Heart right ventricle (tissue), 16 donors: ENCODE results near the gene PBLD. TPM values are rescaled to one million over a fixed set of nuclear protein-coding genes. Genes with fewer than 3 reads are reported as not detected.

Source experiments
- ATAC-seq, 8 donors: fragments of 200-7000 bp; cut with Tn5 transposase; one replicate each; pipeline ENCODE4 v1.9.1; 2020; ENCODE audit warnings: mild to moderate bottlenecking in 8 of 8, moderate library complexity in 8 of 8, moderate number of reproducible peaks in 1 of 8
- DNase-seq, 2 donors: peaks; one replicate each; pipeline ENCODE4 v3.0.0-alpha.2; 2020
- H3K27ac ChIP-seq, 10 donors: fragments of 200-600 bp; sonication (generic) in 2 of 10; one replicate each; pipeline versions ENCODE4 v1.5.0 to v1.8.0; 2020 to 2022; ENCODE audit warnings: mild to moderate bottlenecking in 3 of 10
- H3K27me3 ChIP-seq, 7 donors: fragments of 200-600 bp; one replicate each; pipeline ENCODE4 v1.8.0; 2021 to 2022; ENCODE audit warnings: mild to moderate bottlenecking in 2 of 7
- H3K36me3 ChIP-seq, 9 donors: fragments of 200-600 bp; sonication (generic) in 1 of 9; one replicate each; pipeline versions ENCODE4 v1.5.0 to v1.8.0; 2020 to 2022; ENCODE audit warnings: mild to moderate bottlenecking in 2 of 9
- H3K4me1 ChIP-seq, 9 donors: fragments of 200-600 bp; sonication (generic) in 1 of 9; one replicate each; pipeline versions ENCODE4 v1.5.0 to v1.8.0; 2020 to 2022; ENCODE audit warnings: mild to moderate bottlenecking in 4 of 9
- H3K4me3 ChIP-seq, 10 donors: fragments of 200-600 bp; sonication (generic) in 2 of 10; one replicate each; pipeline versions ENCODE4 v1.5.0 to v1.8.0; 2020 to 2022; ENCODE audit warnings: mild to moderate bottlenecking in 7 of 10, moderate library complexity in 2 of 10
- H3K9me3 ChIP-seq, 11 donors: fragments of 200-600 bp in 10 of 11; sonication (generic) in 2 of 11; one replicate each; pipeline versions ENCODE4 v1.5.0 to v1.8.0; 2013 to 2022; ENCODE audit warnings: mild to moderate bottlenecking in 2 of 11, control low read depth in 1 of 11, moderate library complexity in 1 of 11
- WGBS, 2 donors: extraction: QIAGEN DNeasy Blood & Tissue Kit; methylation state at CpG; one replicate each; pipeline ENCODE4 v1.1.7; 2013; ENCODE audit warnings: inconsistent platforms in 1 of 2; 5-methylcytosine and 5-hydroxymethylcytosine counted together
- intact Hi-C, 10 donors: fragments of 100-400 bp; cut with DNase I; formaldehyde crosslinking; loops; one replicate each; pipeline versions ENCODE4 v1.11.1 to v1.14.2; 2022
- polyA plus RNA-seq, 2 donors: library from polyadenylated mRNA; stranded (reverse); fragments of 200-250 nt; gene quantifications; one replicate each; pipeline ENCODE4 v1.2.3, GENCODE V29; 2013
- total RNA-seq, 10 donors: library from RNA; stranded (reverse); fragmentation: NEBNext Ultra II Directional in 3 of 10; extraction: Animal tissue kit (Norgen Biotek cat#: 25700) in 3 of 10; gene quantifications; one replicate each; pipeline versions ENCODE4 v1.2.1 to v1.2.4, GENCODE V29; 2021 to 2023
- TF ChIP-seq, protein P1 (sequence below), 9 donors: fragments of 200-600 bp; sonication (generic) in 2 of 9; IDR thresholded peaks; one replicate each; pipeline versions ENCODE4 v1.5.0 to v1.8.0; 2021 to 2022; ENCODE audit warnings: antibody characterized with exemption in 9 of 9, mild to moderate bottlenecking in 5 of 9, moderate library complexity in 1 of 9
- donor health status: Arrhythmogenic right ventricular cardiomyopathy.
- donor health status: ischemic (EF 13 %, LVEDD 7.1; RV severe dilation, severe dysfunction).
- donor health status: healthy with polysubstance abuse.
- donor health status: DM: no; HTN: yes; CAD: no.
- donor health status: DM: no; HTN: no; CAD: no.
- donor health status: ischemic (EF 25% LVEDD 6.9; RV normal size, moderate dysfunction).
- donor health status: ischemic (EF 25% LVEDD 5.7; RV mildly dilated, moderate dysfunction).
- donor health status: healthy.
- donor health status: DM: yes; HTN: yes; CAD: no.
- donor health status: Ischemic cardiomyopathy.
- donor health status: ischemic (EF 35%, LVEDD 5.7; RV mildly dilated, moderate dysfunction).
- donor health status: nonischemic (EF 11% LVEDD 7.7; RV severe dilation, severe dysfunction).
- donor health status: DM: yes; HTN: yes; CAD: no.
- donor health status: PGD.
- donor health status: ischemic (EF 29% LVEDD 5.4; RV normal size, mild dysfunction).
- donor health status: nonischemic (EF 23%, LVEDD 6.1; RV moderate dilation, normal function).

The PBLD gene
- total and polyA plus RNA-seq, 12 donors = 1.3 to 8.1 (median 5.5) TPM

DNA sequence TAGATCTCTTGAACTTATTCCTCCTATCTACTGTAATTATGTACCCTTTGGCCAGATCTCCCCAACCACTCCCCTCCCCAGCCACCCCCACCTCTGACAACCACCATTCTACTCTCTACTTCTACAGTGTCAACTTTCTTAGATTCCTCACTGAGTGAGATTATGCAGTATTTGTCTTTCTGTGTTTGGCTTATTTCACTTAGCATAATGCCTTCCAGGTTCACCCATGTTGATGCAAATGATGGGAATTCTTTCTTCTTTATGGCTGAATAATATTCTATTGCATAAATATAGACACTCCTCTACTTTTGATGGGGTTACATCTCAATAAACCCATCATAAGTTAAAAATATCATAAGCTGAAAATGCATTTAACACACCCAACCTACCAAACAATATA is 22.2 kb downstream of the PBLD start:
- ATAC-seq (no peak), DNase-seq (no peak)
- Histone ChIP-seq H3K4me3 (no peak overlapping the region), H3K36me3 (no peaks in the 10 kb centered on the region), H3K4me1 (peaks cover 0 to 4% (median 0%) of the 10 kb centered on the region in 9 donors), H3K27ac (no peak overlapping the region), H3K27me3 (no peaks in the 10 kb centered on the region), H3K9me3 (peaks cover 0 to 2% (median 0%) of the 10 kb centered on the region in 11 donors)
- intact Hi-C loops = no loop called here
- TF ChIP-seq, protein P1, sequence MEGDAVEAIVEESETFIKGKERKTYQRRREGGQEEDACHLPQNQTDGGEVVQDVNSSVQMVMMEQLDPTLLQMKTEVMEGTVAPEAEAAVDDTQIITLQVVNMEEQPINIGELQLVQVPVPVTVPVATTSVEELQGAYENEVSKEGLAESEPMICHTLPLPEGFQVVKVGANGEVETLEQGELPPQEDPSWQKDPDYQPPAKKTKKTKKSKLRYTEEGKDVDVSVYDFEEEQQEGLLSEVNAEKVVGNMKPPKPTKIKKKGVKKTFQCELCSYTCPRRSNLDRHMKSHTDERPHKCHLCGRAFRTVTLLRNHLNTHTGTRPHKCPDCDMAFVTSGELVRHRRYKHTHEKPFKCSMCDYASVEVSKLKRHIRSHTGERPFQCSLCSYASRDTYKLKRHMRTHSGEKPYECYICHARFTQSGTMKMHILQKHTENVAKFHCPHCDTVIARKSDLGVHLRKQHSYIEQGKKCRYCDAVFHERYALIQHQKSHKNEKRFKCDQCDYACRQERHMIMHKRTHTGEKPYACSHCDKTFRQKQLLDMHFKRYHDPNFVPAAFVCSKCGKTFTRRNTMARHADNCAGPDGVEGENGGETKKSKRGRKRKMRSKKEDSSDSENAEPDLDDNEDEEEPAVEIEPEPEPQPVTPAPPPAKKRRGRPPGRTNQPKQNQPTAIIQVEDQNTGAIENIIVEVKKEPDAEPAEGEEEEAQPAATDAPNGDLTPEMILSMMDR (IDR thresholded peaks at IDR 0.05) = no peak

- DNase-seq = no peak
- Histone ChIP-seq H3K4me1 (peaks cover 0 to 6% (median 0%) of the 10 kb centered on the region in 9 donors), H3K36me3 (no peaks in the 10 kb centered on the region), H3K9me3 (no peaks in the 10 kb centered on the region), H3K27me3 (no peaks in the 10 kb centered on the region), H3K4me3 (no peak overlapping the region), H3K27ac (no peak overlapping the region)
- WGBS, 2 donors = 50 to 52% methylated on average over 1 of the region's 1 CpG
- intact Hi-C loops = loop anchor here in 5 of 10 donors (10.0 kb wide), 3 partner anchors 221 to 451 kb away; no protein-coding TSS in a partner anchor
- ATAC-seq = no peak
- TF ChIP-seq, protein P1 (IDR thresholded peaks at IDR 0.05) = no peak
These were observed 26.9 kb downstream of the PBLD start for GRCh38 chr10:68305854-68306253.

DNA sequence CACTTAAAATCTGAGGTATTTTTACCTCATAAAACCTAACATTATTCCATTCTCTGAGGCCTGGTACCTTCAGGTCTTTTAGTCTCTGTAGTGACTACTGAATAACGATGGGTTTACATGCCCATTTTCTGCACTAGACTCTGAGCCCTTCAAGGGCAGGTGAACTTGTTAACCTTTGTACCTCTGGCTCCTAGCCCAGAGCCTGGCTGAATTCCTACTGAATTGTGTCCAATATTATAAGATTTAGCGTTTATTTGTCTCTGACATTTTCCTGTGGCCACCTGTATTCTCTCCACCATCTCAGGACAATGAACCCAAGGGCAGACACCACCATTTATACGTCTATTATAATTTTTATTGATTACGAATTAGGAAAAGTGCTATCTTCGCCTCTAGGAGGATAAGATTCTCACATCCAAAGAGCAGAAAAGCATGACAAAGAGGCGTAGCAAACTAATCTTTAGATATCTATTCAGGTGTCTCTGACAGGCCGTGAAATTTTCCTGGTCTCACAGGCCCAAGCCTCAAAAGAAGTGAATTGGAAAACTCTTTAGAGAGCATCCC is 28.8 kb downstream of the PBLD start:
- H3K9me3 ChIP-seq = no peaks in the 10 kb centered on the region
- DNase-seq = no peak
- WGBS, 2 donors = 72 to 79% methylated on average over 7 of the region's 7 CpGs
- H3K4me3 ChIP-seq = no peak overlapping the region
- intact Hi-C loops = loop anchor here in 8 of 10 donors (5.0 to 10.0 kb wide), 7 partner anchors 72 to 449 kb away; partner anchors contain the start of gene ATOH7 (in 1 of the 8)
- no peak overlapping the region for H3K27ac ChIP-seq
- no peak for ATAC-seq
- no peaks in the 10 kb centered on the region for H3K27me3 ChIP-seq
- TF ChIP-seq, protein P1 (IDR thresholded peaks at IDR 0.05) = no peak
- peaks cover 0 to 11% (median 0%) of the 10 kb centered on the region in 9 donors for H3K4me1 ChIP-seq
- H3K36me3 ChIP-seq = no peaks in the 10 kb centered on the region

DNA sequence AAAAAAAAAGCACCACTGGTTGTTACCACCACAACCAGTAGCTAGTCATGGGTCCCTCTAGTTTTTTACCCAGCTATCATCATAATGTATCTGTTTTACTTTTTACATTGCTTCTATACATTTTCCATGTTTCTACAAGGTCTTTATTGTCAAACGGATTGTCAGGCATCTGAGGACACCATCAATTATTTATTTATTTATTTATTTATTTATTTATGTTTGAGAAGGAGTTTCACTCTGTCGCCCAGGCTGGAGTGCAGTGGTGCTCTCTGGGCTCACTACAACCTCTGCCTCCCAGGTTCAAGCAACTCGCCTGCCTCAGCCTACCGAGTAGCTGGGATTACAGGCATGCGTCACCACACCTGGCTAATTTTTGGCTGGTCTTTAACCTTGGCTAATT is 29.9 kb downstream of the PBLD start:
- DNase-seq = no peak
- no peak for ATAC-seq
- TF ChIP-seq, protein P1 (IDR thresholded peaks at IDR 0.05) = no peak
- no peak overlapping the region for H3K27ac ChIP-seq
- H3K4me1 ChIP-seq = peaks cover 0 to 11% (median 0%) of the 10 kb centered on the region in 9 donors
- H3K4me3 ChIP-seq = no peak overlapping the region
- no peaks in the 10 kb centered on the region for H3K36me3 ChIP-seq
- H3K27me3 ChIP-seq = no peaks in the 10 kb centered on the region
- H3K9me3 ChIP-seq = no peaks in the 10 kb centered on the region
- WGBS, 2 donors = 76 to 83% methylated on average over 5 of the region's 5 CpGs
- intact Hi-C loops = loop anchor here in 8 of 10 donors (5.0 to 10.0 kb wide), 7 partner anchors 71 to 448 kb away; partner anchors contain the start of gene ATOH7 (in 1 of the 8)
